ENCODE data around the gene HLA-DQA2.

- no peak for TF ChIP-seq EP300 (IDR thresholded peaks at IDR 0.05)
- no peak for TF ChIP-seq CTCF (IDR thresholded peaks at IDR 0.05)
- TF ChIP-seq POLR2A (IDR thresholded peaks at IDR 0.05), result no peak
Measured at GRCh38 chr6:32772656-32773055, 31.5 kb downstream of the HLA-DQA2 start.

Measured in tibial nerve (tissue), 4 donors.